Measurements from ENCODE around the gene HCFC1R1.
A peak's percentile ranks its signal among the peaks of the same experiment; 100 is the strongest.

Gene HCFC1R1

DNA sequence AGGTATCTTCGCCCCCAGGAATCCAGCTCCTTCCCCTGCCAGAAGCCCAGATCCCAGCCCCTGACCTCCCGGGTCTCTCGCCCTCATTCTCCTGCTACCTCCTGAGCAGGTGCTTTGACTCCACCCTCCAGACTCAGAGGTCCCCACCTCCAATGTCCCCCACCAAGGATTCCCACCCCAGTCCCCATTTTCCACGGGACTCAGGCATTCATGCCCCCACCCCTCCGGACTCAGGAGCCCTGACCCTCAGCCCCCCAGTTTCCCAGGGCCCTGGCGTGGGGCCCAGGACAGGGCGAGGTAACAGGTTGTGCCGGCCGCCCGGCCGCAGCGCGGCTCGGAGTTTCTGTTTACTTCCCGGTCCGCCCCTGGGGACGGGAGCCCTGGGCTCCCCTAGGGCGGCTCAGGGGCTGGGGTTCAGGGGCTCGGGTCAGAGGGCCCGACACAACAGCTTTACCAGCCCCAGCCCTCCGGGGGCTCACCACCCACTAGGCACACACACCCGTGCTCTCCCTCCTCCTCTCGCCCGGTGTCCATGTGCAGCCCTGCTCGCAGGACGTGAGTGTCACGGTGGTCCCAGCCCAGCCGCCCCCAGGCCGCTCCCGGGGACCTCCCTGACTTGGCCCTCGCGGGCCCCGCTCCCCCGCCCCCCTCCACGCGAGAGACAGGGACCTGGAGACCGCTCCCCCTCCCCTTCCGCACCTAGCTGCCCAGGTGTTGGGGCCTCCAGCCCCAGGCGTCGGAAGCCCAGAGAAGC lies 12.4 kb upstream of the HCFC1R1 start:
- DNase-seq (ENCODE audit: low read depth in 2 of 2): no peak

DNA sequence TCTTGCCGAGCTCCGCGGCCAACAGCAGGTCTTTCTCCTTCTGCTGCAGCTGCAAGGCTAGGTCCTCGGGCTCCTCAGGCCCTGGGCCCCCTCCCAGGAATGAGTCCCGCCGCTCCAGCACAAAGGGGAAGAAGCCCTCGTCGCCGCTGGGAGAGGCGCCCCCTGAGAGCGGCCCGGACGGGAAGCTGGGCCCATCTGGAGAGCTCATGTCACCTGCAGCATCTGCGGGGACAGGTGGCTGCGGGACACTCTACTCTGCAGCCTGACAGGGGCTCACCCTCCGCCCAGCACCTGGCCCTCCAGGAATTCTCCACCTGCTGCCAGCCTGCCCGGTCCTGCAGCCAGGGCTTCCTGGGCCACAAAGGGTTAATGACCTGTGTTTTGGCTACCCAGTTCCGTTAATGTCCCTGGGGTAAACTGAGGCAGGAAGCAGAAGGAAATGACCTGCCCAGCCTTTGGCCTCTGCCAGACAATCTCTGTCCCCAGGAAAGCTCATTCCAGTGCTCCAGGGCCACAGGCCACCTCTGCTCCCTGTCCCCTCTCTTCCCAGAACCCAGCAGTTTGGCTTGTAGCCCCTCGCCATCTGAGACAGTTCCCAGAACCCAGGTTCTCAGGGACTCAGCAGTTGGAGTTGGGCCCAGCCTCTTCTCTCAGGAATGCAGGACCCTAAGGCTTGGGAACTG lies 11.7 kb upstream of the HCFC1R1 start:
- DNase-seq (ENCODE audit: low read depth in 2 of 2): no peak

GRCh38 chr16:3032624-3033023 lies 8.9 kb upstream of the HCFC1R1 start:
- DNase-seq (ENCODE audit: low read depth in 2 of 2): no peak

GRCh38 chr16:3030222-3031212 lies 6.8 kb upstream of the HCFC1R1 start:
- DNase-seq (ENCODE audit: low read depth in 2 of 2): no peak

DNA sequence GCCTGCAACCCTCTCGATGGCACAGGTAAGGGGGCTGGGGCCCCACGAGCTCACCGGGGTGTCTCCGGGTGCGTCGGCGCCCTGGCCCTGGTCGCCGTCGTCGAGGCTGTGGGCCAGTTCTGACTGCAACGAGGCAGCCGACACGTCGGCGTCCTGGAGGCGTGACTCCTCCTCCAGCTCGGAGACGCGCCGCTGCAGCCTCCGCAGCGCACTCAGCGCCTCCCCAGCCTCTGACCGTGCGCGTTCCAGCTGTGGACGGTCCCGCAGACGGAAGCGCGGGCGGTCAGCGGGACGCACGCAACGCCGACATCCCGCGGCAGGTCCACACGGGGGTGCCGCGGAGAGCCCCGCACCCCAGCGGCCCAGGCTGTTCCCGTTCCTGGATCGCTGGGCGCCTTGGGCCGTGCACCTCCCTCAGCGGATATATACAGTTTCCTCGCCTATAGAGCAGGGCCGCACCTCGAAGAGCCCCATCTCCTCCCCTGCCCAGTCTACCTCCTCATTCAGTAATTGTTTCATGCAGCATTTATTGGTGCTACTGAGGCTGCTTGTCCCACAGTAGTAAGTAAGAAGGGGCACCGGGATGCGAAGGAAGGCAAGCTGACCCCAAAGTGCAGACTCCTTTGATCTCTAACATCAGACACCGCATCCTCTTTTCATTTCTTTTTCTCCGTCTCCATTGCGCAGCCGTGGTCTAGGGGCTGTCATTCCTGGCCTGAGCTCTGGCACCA lies 5.9 kb upstream of the HCFC1R1 start:
- DNase-seq (ENCODE audit: low read depth in 2 of 2): no peak

DNA sequence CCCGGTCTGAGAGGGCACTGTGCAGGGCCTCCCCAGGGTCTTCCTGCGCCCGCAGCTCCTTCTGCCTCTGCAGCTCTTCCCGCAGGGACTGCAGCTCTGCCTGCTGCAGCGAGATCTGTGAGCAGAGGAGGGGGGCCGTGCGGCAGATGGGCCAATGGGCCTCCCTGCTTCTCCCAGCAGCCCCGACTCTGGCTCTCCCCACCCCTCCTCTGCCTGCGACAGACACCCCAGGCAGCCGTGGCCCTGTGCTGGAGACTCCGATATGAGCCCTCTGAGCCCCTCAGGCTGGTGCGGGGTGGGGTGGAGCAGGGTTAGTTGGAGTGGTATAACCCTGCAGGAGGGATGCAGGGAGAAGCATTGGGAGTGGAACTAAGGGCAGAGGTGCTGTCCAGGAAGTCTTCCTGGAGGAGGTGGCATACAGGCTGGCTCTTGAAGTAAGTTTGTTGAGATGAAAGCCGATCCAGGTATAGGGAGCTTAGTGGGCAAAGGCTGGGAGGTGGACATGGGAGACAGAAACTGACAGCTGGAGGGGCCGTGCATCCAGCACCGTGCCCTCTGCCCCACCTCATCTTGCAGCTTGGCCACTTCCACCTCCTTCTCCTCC lies 5.1 kb upstream of the HCFC1R1 start:
- no peak for DNase-seq (ENCODE audit: low read depth in 2 of 2)

- no peak for DNase-seq (ENCODE audit: low read depth in 2 of 2)
These were observed 4.4 kb upstream of the HCFC1R1 start for GRCh38 chr16:3027983-3028715.

DNA sequence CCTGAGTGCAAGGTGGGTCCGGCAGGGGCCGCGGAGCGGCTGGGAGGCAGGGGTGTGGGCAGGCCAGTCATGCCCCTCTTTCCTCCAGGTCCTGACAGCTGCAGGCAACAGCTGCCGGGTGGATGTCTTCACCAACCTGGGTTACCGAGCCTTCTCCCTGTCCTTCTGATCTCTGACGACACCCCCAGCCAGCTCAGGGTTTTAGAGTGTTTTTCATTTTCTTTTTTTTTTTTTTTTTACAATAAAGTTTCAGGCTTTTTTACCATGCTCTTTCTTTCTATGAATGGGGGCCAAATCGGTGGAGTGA lies 3.7 kb upstream of the HCFC1R1 start:
- DNase-seq (ENCODE audit: low read depth in 2 of 2): no peak

GRCh38 chr16:3026609-3027488 lies 3.1 kb upstream of the HCFC1R1 start:
- no peak for DNase-seq (ENCODE audit: low read depth in 2 of 2)

DNA sequence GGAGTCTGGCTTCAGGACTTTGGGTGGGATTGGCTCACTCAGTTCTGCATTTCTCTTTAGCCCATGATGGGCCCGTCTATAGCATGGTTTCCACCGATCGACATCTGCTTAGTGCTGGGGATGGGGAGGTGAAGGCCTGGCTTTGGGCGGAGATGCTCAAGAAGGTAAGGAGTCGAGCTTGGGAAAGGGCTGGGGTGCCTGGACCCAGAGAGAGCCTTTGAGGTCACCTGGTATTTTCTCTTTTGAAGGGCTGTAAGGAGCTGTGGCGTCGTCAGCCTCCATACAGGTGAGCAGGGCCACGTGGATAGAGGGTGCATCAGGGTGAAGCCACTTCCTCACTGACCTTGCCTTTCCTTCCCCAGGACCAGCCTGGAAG lies 2.2 kb upstream of the HCFC1R1 start:
- DNase-seq (ENCODE audit: low read depth in 2 of 2): no peak

- no peak for DNase-seq (ENCODE audit: low read depth in 2 of 2)
These were observed 1.6 kb upstream of the HCFC1R1 start for GRCh38 chr16:3025032-3026002.

DNA sequence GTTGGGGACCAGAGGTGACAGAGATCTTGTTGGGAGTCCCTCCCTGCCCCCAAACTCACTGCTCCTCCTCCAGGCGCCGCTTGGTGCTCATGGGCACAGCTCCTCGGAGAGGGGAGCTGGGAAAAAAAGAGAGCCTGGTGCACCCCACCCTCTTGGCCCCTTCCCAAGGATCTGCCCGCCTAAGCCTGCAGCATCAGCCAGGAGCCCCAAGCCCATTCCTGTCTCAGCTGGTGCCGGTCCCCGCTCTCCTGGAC lies 400 bp downstream of the HCFC1R1 start:
- DNase-seq (ENCODE audit: low read depth in 2 of 2): no peak

- DNase-seq (ENCODE audit: low read depth in 2 of 2): no peak
These were observed 893 bp downstream of the HCFC1R1 start for GRCh38 chr16:3022684-3023414.

DNA sequence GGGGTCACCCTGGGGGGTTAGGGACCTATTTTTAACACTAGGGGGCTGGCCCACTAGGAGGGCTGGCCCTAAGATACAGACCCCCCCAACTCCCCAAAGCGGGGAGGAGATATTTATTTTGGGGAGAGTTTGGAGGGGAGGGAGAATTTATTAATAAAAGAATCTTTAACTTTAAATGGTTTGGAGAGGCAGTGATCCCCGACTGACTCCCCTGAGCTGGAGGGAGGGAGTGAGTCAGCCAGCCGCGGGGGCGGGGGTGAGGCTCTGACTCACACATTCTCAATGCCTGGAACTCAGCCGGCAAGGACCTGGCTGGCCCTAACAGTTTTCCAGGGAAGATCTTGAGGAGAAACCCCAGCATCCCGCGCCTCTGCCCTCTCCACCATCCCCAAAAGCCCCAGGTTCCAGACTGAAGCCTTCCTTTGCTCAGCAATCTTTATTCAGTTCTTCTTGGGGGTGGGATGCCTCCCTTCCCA lies 1.5 kb downstream of the HCFC1R1 start:
- peak; percentile 91 to 93 for DNase-seq (ENCODE audit: low read depth in 2 of 2)

- peak; percentile 86 to 87 for DNase-seq (ENCODE audit: low read depth in 2 of 2)
These were observed 2.1 kb downstream of the HCFC1R1 start for GRCh38 chr16:3021449-3022207.

GRCh38 chr16:3020604-3021448 lies 2.9 kb downstream of the HCFC1R1 start:
- peak; percentile 59 to 69 for DNase-seq (ENCODE audit: low read depth in 2 of 2)

Measured in fibroblast of skin of left biceps (primary cell).